Measurements from ENCODE around the gene TMEM125.

Gene TMEM125

DNA sequence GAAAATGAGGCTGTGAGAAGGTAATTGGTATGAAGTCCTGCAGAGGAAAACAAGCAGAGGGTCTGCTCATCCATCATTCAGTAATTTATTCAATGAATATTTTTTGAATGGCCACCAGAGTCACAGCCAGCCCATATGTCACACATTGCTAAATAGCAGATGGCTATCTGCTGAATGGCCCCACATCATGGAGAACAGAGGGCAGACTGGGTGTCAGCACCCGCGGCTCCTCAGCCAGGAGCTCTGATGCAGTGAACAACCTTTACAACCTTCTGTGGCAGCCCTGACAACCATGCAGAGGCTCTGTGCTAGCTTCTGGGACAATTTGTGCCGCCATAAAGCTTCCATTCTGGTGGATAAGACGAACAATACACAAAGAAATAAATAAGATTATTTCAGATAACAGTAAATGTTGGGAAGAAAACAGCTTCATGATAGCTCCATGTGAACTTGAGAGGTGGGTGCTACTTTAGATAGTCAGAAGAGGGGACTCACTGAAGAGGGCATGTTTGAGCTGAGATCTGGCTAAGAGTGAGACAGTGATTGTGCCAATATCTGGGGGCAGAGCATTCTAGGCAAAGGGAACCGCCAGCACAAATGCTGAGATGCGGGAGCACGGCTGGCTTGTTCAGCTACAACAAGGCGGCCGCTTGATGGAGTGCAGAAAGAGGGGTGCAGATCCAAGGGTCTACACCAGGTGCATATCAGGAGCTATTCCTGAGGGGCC is 18.4 kb downstream of the TMEM125 start:
- no peak overlapping the region for H3K27ac ChIP-seq
- no peak for TF ChIP-seq ZFX (IDR thresholded peaks at IDR 0.05; ENCODE audit: borderline replicate concordance)
- TF ChIP-seq, protein P1, sequence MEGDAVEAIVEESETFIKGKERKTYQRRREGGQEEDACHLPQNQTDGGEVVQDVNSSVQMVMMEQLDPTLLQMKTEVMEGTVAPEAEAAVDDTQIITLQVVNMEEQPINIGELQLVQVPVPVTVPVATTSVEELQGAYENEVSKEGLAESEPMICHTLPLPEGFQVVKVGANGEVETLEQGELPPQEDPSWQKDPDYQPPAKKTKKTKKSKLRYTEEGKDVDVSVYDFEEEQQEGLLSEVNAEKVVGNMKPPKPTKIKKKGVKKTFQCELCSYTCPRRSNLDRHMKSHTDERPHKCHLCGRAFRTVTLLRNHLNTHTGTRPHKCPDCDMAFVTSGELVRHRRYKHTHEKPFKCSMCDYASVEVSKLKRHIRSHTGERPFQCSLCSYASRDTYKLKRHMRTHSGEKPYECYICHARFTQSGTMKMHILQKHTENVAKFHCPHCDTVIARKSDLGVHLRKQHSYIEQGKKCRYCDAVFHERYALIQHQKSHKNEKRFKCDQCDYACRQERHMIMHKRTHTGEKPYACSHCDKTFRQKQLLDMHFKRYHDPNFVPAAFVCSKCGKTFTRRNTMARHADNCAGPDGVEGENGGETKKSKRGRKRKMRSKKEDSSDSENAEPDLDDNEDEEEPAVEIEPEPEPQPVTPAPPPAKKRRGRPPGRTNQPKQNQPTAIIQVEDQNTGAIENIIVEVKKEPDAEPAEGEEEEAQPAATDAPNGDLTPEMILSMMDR (IDR thresholded peaks at IDR 0.05) = no peak

DNA sequence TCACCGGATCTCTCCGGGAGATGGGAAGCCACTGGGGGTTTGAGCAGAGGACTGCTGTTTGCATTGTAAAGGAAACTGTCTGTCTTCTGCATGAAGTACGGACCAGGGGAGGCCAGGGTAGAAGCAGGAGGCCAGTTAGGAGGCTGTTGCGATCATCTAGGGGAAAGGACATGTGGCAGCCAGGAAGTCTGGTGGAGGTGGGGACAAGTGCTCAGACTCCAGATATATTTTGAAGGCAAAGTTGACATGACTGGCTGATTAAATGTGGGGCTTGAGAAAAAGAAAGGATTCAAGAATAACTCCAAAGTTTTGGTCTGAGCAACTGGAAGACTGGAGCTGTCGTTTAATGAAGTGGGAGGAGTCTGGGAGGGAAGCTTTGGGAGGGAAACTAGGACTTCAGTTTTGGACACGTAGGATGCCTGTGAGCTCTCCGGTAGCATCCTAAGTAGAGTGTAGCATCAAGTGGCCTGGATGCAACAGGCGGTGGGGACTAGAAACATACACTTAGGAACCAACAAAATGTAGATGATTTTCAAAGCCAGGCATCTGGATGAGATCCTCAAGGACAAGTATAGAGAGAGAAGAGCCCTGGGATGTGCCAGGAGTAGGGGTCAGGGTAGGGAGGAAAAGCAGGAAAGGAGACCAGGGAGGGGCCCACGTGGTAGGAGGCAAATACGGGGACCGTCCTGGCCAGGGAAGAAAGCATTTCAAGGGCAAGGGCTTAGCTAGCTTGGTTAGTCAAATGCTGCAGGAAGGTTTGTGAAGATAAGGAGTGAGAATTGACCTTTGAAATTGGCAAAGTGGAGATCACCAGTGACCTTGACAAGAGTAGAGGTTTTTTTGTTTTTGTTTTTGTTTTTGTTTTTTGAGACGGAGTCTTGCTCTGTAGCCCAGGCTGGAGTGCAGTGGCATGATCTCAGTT is 19.3 kb downstream of the TMEM125 start:
- TF ChIP-seq ZFX (IDR thresholded peaks at IDR 0.05; ENCODE audit: borderline replicate concordance) = no peak
- TF ChIP-seq, protein P1 (IDR thresholded peaks at IDR 0.05) = no peak
- no peak overlapping the region for H3K27ac ChIP-seq

DNA sequence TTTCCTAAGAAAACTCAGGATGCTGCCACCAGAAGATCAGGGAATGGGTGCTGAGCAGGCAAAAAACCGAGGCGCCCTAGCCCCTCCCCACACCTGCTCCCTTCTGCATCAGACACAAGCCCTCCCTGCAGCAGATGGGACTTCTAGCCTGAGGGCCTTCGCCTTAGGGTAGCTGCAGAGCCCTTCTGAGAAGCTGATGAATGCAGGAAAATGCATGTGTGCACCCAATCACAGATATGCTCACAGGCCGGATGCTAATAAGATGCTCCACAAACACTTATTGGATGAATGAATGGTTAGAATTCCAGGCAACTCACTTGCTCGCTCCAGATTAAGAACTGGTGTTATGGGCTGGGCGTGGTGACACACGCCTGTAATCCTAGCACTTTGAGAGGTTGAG is 22.4 kb downstream of the TMEM125 start:
- H3K27ac ChIP-seq = no peak overlapping the region
- TF ChIP-seq, protein P1 (IDR thresholded peaks at IDR 0.05) = no peak
- no peak for TF ChIP-seq ZFX (IDR thresholded peaks at IDR 0.05; ENCODE audit: borderline replicate concordance)

DNA sequence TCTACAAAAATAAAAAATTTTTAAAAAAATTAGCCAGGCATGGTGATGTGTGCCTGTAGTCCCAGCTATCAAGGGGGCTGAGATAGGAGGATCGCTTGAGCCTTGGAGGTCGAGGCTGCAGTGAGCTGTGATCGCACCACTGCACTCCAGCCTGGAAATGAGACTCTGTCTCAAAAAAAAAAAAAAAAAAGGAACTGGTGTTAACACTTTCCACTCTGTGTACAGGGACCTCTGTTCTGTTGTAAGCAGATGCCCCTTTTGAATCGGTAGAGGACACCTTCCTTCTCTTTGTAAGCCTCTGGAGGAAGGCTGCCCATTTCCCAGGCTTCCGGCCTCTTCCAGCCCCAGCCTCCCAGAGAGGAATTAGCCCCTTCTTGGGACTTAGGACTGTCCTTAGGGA is 22.9 kb downstream of the TMEM125 start:
- TF ChIP-seq, protein P1 (IDR thresholded peaks at IDR 0.05) = no peak
- TF ChIP-seq ZFX (IDR thresholded peaks at IDR 0.05; ENCODE audit: borderline replicate concordance) = no peak
- H3K27ac ChIP-seq = no peak overlapping the region

DNA sequence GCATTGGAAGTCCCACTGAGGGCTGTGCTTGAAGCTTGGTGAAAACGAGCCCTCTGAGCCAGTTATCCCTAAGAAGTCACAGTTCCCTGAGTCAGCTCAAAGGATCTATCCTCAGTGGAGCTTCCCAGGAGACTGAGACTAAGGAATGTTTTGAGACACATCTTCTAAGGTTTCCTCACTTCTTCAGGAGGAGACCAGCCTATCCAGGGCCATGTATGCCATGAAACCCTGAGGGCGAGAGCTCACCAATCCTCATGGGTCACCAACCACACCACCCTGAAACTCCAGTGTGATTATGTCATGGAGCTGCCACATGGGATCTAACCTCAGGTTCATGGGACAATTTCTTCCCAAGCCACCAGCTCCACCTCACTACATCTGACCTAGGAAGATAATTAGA is 23.4 kb downstream of the TMEM125 start:
- no peak overlapping the region for H3K27ac ChIP-seq
- no peak for TF ChIP-seq ZFX (IDR thresholded peaks at IDR 0.05; ENCODE audit: borderline replicate concordance)
- TF ChIP-seq, protein P1 (IDR thresholded peaks at IDR 0.05) = no peak

DNA sequence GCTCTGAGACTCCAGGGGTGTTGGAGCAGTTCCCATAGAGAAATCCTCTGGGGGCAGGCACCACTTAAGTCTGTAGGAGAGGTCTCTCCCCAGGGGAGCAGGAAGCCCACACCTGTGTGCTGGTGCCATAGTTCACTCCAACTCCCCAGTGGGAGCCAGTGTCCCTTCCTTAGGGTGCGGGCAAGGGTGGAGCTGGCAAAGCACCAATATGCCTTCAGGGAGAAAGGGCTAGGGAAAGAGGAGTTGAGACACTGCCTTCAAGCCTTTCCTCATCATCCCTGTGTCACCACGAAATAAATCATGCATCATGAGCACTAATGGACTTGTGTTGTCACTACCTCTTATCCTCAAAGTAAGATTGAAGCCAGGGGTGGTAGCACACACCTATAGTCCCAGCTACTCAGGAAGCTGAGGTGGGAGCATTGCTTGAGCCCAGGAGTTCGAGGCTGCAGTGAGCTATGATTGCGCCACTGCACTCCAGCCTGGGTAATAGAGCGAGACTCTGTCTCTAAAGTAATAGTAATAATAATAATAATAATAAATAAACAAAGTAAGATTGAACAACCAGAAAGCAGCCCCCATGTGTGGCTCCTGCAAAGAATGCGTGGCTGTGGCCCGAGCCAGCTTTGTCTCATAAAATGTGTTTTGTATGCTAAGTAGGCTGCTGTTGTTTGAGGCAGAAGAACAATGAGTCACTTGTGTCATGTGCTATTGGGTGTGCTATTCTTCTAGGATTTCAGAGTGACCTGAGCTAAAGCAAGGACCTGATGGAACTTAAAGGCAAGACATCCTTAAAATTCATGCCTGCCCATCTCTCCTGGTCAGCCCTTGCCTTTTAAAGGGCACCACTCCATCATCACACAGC is 24.3 kb downstream of the TMEM125 start:
- TF ChIP-seq, protein P1 (IDR thresholded peaks at IDR 0.05) = no peak
- no peak for TF ChIP-seq ZFX (IDR thresholded peaks at IDR 0.05; ENCODE audit: borderline replicate concordance)
- H3K27ac ChIP-seq = no peak overlapping the region
